ENCODE data around the gene SLC16A7.
"Not testable (repeated sequence)": the region's sequence is repeated elsewhere in the genome, so short reads cannot be mapped to it uniquely, and the experiment has no call there.

SLC16A7 gene

DNA sequence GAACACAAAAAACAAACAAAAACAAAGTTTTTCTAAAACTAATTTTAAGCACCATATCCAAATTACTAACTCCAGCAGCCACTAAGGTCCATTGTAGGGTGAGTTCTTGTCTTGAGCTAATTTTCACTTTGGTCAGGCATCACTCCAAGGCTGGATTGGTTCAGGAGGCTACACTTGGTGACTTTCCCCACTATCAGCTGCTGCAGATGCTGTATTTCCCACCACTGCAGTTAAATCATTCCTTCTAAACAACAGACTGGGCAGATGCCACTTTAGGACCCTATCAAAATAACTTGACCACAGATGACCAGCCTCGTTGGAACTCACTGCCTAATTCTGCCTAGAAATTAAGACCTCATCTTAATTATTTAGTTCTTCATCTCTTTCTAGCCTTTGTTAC is 140.5 kb downstream of the SLC16A7 start:
- DNase-seq (ENCODE audit: low read depth) = no peak

DNA sequence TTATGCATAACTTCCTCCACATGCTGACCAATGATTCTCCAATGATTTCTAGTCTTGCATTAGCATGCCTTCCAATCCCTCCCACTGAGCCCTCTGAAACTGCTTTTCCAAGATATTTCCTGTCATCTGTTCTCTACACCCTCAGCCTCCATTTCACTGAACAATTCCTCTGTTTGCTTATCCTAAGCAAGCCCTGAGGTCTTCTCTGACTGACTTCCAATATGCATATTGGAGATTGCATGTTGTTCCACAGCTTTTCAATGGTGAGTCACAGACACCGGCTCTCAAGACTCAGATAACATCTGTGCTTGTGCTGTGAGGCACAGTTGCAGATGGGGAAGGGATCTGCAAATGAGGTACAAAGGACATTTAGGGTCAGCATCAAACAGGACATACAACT is 141.0 kb downstream of the SLC16A7 start:
- DNase-seq (ENCODE audit: low read depth) = no peak

DNA sequence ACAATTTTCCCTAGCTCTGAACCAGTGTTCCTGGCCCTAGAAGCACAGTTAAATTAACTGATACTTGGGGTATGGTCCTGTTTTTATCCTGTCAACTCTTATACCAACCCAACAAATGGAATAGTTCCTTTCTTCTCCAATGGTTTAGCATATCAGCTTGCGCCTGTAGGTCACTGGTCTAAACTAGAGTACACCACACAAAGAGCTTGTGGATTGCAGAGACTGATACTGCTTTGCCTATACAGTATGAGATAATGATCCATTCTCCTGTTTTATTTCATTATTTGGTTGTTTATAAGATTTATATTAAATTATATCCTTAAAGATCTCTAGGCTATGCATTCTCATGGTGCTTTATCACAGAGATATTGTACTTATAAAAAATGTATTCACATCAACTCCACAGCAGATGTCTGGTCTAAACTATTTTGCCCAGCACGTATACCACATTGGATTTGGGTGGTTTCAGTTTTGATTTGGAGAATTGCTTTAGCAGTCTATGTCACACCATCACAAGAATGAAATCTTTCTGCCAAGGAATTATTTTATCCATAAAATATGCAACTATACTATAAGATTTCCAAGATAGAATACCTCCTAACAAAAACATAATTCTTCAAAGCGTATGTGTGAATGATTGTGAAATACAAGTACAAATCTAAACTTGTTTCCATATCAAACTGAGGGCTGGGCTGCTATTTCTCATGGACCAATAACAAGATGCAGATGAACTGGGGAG is 142.1 kb downstream of the SLC16A7 start:
- DNase-seq (ENCODE audit: low read depth) = no peak

DNA sequence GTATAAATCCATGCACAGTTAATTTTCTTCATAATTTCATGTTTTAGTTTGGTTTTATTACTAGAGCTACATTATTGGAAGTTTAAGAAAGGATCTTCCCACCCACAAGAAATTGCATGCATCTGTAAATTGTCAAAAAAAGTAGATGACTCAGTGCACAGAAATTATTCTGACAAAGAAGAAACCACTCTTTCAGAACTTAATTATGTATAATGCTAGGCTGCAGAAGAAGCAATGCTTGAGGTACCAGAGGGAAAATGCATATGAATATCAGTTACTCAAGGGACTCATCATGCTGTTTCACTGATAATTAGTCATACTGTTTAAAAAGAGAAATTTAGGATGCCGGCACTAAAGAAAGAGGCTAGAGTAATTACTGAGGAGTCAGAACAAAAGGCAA is 147.0 kb downstream of the SLC16A7 start:
- DNase-seq (ENCODE audit: low read depth) = no peak

DNA sequence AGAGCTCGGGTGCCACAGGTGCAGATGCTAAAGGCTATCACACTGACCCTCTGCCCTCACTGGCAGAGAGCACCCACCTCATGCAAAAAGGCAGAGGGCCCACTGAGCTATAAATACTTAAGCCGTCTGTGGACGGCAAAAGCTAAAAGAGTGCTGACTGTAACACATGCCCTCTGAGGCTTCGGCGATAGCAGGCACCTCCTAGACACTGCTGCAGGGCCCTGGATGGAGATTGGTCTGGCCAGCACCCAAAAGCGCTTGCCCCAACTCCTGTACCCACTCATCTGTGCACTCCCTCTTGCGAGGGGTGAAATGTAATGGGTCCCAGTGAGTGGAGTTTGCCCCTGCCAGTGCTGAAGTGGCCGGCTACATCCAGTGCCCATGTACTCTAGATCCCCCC is 148.7 kb downstream of the SLC16A7 start:
- no peak for DNase-seq (ENCODE audit: low read depth)

DNA sequence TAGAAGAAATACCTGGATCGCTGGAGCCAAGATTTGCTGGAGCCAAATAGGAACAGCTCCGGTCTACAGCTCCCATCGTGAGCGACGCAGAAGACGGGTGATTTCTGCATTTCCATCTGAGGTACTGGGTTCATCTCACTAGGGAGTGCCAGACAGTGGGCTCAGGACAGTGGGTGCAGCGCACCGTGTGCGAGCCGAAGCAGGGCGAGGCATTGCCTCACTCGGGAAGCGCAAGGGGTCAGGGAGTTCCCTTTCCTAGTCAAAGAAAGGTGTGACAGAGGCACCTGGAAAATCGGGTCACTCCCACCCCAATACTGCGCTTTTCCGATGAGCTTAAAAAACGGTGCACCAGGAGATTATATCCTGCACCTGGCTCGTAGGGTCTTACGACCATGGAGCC is 155.3 kb downstream of the SLC16A7 start:
- DNase-seq (ENCODE audit: low read depth) = not testable (repeated sequence)

DNA sequence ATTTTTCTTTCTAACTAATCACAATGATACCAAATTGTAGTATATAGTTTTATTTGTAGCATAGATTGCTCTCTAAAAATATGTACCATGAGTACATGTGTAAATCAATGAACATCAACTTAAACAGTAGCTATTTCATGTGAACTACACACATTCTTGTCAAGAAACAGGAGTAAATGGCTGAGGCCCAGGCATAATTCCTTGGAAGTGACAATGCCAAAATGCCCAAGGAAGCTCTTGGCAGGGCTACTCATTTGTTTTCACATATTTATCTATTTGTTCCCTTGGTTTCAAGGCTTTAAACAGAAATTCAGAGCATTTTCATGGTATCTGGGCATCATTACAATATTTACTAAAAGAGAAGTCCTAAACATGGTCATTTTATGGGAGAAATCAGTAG is 165.7 kb downstream of the SLC16A7 start:
- no peak for DNase-seq (ENCODE audit: low read depth)

DNA sequence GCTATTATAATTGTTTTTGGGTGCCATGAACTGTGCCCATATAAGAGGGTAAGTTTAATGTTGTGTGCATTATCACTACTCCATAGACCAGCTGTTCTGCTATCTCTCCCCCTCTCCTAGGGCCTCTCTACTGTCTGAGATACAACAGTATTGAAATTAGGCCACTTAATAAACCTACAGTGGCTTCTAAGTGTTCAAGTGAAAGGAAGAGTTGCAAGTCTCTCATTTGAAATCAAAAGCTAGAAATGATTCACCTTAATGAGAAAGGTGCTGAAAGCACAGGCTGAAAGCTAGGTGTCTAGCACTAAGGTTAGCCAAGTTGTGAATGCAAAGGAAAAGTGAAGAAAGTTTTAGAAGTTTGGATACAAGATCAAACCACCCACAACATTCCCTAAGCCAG is 168.0 kb downstream of the SLC16A7 start:
- DNase-seq (ENCODE audit: low read depth) = no peak

DNA sequence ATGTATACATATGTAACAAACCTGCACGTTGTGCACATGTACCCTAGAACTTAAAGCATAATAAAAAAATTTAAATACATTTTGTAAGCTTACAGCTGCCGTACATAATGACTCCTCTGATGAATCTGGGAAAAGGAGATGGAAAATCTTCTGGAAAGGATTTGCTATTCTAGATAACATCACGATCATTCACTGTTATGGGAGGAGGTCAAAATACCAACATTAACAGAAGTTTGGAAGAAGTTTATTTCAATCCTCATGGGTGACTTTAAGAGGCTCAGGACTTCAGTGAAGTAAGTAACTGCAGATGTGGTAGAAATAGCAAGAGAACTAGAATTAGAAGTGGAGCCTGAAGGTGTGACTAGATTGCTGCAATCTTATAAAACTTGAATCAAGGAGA is 172.2 kb downstream of the SLC16A7 start:
- no peak for DNase-seq (ENCODE audit: low read depth)

DNA sequence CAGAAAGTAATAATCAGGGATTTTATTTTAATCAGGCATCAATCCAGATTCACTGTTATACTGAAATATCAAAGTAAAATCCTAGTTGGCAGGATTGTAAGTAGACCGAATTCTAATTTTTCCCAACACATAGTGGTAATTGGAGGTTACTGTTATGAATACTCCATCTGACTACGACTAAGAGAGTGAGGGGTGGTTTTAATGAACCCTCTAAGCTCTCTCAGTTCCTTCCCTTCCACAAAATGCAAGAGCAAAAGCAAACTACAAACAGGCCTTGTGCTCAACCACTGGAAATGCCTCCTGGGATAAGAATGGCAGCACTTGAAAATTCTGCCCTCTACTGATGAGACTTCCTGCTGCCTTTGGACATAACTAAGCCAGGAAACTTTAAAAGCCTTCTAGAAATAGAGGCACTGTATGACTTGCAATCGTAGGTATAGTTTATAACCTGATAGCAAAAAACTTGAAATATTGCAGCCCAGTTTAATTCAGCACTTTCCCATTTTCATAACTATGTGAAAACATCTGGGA is 184.8 kb downstream of the SLC16A7 start:
- DNase-seq (ENCODE audit: low read depth) = no peak

DNA sequence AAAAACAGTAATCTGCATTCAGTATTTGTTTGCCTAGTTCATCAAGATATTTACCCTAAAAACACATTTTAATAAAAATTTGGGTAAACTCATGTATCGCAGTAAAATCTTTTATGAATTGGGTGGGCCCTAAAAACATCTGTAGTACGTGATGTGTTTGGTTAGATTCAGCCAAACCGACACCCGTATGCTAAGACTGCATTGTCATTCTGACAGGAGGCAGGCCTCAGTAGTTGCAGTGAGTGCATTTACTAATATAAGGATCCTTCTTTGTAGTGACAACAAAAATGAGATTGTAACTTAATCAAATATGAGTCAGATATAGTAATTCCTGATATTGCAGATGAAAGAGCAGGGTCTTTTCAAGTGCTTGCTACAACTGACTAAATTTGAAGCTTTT is 191.8 kb downstream of the SLC16A7 start:
- DNase-seq (ENCODE audit: low read depth) = no peak

DNA sequence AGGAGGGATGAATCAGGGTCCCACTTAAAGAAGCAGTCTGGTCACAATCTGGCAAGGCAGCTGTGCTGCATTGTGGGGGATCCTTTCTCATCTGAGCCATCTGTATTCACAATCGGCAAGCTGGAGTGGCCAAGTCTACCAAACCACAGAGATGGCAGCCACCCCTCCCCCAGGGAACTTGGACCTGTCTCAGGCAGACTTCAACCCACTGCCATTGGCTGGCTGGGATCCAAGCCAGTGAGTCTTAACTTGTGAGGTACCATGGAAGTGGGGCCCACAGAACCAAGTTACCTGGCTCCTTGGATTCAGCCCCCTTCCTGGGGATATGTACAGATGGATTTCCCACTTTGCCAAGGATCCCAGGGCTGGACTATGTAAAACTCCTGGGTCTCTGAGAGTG is 196.8 kb downstream of the SLC16A7 start:
- no peak for DNase-seq (ENCODE audit: low read depth)

DNA sequence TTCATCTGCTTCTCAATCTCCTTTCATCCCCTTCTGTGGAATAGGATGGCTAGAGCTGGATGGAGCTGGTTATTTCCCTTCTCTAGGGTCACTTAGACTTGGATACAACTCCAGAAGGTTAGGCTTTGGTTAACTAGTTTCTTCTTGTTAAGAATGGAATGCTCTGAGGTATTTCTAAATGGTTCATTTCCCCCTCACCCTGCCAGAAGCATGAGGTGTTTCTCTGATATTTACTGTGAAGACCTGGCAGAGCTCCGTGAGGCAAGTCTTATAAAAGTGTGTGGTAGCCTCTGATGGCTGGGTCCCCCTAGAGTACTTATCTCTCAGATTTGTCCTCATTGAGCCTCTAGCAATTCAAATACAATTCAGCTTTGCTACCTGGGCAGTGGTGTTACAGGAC is 207.9 kb downstream of the SLC16A7 start:
- no peak for DNase-seq (ENCODE audit: low read depth)

DNA sequence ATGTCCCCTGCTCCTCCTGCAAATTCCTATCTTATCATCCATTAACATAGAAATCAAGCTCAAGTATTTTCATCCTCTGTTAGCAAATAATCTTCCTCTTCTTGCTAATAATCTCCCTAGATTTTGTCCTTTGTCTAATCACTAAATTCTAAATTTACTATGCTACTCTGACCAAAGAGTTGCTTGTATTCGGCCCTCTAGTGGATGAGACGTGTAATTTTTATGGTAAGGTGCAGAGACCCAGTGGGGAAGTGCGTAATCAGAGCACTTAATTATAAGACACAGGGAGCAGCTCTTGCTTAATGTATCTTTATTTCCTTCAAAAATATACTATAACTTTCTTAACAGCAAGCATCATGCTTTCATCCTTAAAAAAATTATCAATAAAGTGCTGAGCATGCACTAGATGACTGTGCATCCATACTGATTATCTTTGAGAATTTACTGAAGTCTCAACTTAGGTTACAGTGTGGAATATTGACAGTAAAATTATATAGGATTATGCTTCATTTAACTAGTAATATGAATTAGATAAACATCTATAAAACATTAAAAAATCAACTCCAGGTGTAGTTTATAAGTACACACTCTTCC is 212.6 kb downstream of the SLC16A7 start:
- DNase-seq (ENCODE audit: low read depth) = peak; percentile 7

DNA sequence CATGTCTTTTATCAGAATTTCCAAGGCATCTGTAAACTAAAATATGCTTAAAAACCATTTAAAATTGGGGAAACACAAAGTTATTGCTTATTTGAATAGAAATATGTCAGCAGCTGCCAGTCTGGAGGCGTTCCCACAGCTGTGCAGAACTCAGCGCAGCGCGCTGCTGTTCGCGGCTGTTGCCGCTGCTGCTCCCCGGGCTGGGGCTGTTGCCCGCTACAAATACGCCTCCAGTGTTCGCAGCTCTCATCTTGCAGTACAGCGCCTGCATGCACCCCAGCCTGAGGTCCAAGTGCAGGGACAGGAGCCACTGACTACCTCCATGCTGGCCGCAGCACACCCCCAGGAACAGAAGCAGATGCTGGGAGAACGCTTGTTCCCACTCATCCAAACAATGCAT is 216.2 kb downstream of the SLC16A7 start:
- DNase-seq (ENCODE audit: low read depth) = no peak

DNA sequence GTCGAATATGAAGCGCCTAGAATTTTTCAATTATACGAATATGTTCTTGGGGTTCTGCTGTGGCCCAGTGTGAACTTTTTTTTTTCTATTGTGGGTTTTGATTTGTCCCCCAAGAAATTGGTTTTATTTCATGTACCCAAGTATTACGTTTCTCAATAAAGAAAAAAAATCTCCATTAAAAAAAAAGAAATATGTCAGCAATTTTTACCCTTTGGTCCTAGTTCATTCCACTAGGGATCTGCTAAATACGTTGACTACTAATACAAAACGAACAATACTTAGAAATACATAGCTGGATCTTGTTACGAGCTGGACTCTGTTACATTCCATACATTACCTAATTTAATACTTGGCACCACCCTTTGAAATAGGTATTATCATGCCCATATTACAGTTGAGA is 216.9 kb downstream of the SLC16A7 start:
- no peak for DNase-seq (ENCODE audit: low read depth)

DNA sequence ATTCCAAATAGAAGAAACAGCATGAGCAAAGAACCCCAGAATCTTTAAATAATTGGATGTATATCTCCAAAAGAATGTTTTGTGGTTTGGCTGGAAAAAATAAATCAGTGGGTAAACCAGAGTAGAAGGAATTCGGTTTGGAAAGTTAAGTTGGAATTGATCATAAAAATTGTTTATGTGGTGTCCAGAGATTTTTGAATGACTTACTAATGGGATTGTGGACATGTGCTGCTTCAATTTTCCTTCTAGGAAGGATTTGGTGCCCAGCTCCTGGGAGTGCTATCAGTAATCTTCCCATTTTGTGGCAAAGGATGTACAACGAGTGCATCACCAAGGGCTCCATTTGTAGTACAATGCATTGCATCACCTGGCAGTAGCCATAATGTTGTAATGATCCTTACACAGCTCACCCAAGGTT is 224.8 kb downstream of the SLC16A7 start:
- no peak for DNase-seq (ENCODE audit: low read depth)

DNA sequence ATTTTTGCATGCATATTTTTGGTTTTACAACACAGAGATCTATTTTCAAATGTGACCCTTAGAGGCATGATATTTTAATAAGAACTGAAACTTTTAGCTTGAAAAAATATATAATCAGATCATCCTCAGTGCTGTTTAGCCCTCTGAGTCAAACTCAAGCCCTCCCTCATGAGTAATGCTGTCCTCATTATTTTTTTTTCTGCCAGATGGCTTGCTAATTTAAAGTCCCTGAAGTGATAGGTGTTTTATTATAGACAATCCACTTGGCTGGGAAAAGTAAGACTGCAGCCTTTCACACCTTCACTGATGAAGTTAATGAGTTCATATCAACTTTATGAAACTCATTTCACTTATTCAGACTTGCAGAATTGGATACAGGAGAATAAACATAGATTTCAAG is 227.7 kb downstream of the SLC16A7 start:
- DNase-seq (ENCODE audit: low read depth) = no peak

DNA sequence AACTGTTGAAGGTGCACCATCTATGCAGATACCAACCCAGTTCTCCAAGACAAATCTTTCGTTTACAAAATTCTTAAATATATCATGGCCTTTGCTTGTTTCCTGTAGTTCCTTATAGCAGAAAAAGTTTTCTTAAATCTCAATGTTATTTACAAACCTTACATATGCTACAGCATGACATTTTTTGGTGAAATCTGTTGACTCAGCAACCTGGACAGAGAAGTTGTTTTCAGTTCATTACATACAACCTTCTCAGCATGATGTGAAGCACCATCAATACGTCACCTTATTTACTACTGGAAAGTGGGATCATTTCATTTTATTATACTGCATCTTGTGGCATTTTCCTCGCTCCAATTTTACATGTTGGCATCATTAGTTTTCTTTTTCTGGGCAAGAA is 231.9 kb downstream of the SLC16A7 start:
- no peak for DNase-seq (ENCODE audit: low read depth)

DNA sequence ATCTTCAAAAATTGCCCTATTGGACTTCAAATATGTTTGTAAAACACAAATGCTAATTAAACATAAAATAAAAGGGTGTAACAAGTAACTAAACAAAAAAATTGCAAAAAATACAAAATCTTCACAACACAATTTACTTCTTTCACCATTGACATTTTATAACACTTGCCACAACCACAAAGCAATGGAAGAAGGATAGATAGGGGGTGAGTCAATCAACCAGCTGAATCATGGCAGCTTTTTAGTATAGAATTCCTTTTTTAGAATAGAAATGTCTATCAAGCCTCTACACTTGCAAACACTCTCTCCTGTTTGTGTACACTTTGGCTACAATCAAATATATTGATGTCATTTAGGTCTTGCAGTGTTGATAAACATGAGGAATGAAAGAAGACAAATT is 232.7 kb downstream of the SLC16A7 start:
- no peak for DNase-seq (ENCODE audit: low read depth)

DNA sequence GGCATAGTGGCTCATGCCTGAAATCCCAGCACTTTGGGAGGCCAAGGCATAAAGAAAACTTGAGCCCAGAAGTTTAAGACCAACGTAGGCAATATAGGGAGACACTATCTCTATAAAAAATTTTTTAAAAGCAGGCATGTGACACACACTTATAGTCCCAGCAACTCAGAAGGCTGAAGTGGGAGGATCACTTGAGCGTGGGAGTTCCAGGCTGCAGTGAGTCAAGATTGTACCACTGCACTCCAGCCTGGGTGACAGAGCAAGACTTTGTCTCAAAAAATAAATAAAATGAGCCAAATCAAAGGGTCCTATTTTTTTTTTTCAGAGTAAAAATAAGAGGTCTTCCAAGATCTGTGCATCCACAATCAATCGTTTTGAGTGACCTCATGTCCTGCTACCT is 237.6 kb downstream of the SLC16A7 start:
- DNase-seq (ENCODE audit: low read depth) = no peak

DNA sequence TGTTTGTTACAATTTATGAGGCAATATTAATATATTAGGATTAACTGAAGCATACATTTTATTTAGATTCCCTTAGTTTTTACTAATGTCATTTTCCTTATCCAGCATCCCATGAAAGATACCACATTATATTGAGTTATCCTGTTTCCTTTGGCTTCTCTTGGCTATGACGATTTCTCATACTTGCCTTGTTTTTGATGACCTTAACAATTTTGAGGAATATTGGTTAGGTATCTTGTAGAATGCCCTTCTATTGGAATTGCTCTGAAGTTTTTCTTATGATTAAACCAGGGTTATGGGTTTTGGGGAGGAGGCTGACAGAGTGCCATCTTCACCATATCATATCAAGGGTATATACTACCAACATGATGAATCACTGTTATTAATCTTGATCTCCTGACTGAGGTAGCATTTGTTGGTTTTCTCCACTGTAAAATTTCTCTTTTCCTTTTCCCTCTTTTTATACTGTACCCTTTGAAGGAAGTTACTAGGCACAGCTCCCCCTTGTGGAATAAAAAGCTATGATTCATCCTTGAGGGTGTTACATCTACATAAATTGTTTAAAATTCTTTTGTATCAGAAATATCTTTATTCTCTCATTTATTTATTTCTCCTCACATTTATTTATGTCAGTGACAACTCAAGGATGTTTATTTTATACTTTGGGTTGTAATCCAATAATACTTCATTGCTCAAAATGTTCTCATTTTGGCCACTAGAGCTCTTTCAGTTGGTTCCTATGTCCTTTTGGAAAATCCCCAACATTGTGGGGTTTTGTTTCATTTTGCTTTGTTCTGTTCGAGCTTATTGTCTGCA is 239.0 kb downstream of the SLC16A7 start:
- DNase-seq (ENCODE audit: low read depth) = no peak
